Activated T-cell treated with anti-CD3 and anti-CD28 coated beads for 4 hours (primary cell): Measurements from ENCODE around the gene SMIM21.

Experiments used
- DNase-seq: peaks from one replicate; pipeline ENCODE4 v3.0.0-alpha.2; 2020

SMIM21 gene

GRCh38 chr18:75375341-75375740 lies 52.2 kb downstream of the SMIM21 start:
- no peak for DNase-seq

GRCh38 chr18:75374466-75374865 lies 53.0 kb downstream of the SMIM21 start:
- DNase-seq: no peak

GRCh38 chr18:75369026-75369721 lies 58.3 kb downstream of the SMIM21 start:
- no peak for DNase-seq

- no peak for DNase-seq
Measured at GRCh38 chr18:75365837-75366236, 61.7 kb downstream of the SMIM21 start.

- no peak for DNase-seq
Measured at GRCh38 chr18:75365254-75365629, 62.3 kb downstream of the SMIM21 start.

- no peak for DNase-seq
Measured at GRCh38 chr18:75364512-75365253, 62.8 kb downstream of the SMIM21 start.

GRCh38 chr18:75363446-75364225 lies 63.9 kb downstream of the SMIM21 start:
- DNase-seq: no peak

GRCh38 chr18:75362435-75362834 lies 65.1 kb downstream of the SMIM21 start:
- no peak for DNase-seq

GRCh38 chr18:75360941-75361340 lies 66.6 kb downstream of the SMIM21 start:
- DNase-seq: no peak

GRCh38 chr18:75360215-75360614 lies 67.3 kb downstream of the SMIM21 start:
- DNase-seq: no peak
